SK-N-SH (cell line): ENCODE measurements around the gene ZNF101. TPM values are rescaled to one million over a fixed set of nuclear protein-coding genes. Genes with fewer than 3 reads are reported as not detected.

Source experiments
- CTCF ChIA-PET: fragments of 300-600, 350-600 bp; formaldehyde crosslinking; extraction: SDS; loops from one replicate; lab custom pipeline; 2021; lab: Yijun Ruan, JAX
- POLR2A ChIA-PET: fragments of 350-600 bp; sonication (Branson Sonifier 250); formaldehyde crosslinking; extraction: SDS; loops from one replicate; lab custom pipeline; 2020; ENCODE audit warnings: antibody characterized with exemption, inconsistent platforms; lab: Yijun Ruan, JAX
- DNase-seq: peaks from one replicate; pipeline ENCODE4 v3.0.0; 2012
- H2AFZ ChIP-seq: fragments of 200-600 bp; sonication (generic); 2 replicates; pipeline ENCODE4 v1.8.1; 2016; ENCODE audit warnings: antibody characterized with exemption, mild to moderate bottlenecking, low read depth
- H3F3A ChIP-seq: fragments of 200-600 bp; sonication (generic); replicated peaks from 2 replicates; pipeline ENCODE3; 2016; ENCODE audit warnings: antibody characterized with exemption, mild to moderate bottlenecking; ENCODE audit not compliant: insufficient read depth
- H3K27ac ChIP-seq, 2 experiments: fragments of 200-500 bp in 1 of 2; fragments of 200-600 bp in 1 of 2; sonication (Bioruptor generic) in 1 of 2; sonication (generic), shearing (Covaris generic) in 1 of 2; 2 replicates each; pipeline versions ENCODE4 v1.5.1 to v1.6.1; 2014 to 2016; ENCODE audit warnings: low read depth in 2 of 2, inconsistent platforms in 1 of 2, low read length in 1 of 2, mild to moderate bottlenecking in 1 of 2, mixed read lengths in 1 of 2
- H3K27me3 ChIP-seq: fragments of 200-600 bp; sonication (generic), shearing (Covaris generic); 2 replicates; pipeline ENCODE4 v1.6.1; 2016; ENCODE audit warnings: mixed run types; ENCODE audit not compliant: insufficient read depth
- H3K36me3 ChIP-seq, 2 experiments: fragments of 200-500 bp in 1 of 2; fragments of 200-600 bp in 1 of 2; sonication (Bioruptor generic) in 1 of 2; sonication (generic) in 1 of 2; replicated peaks in 1 of 2; 2 replicates each; pipeline versions ENCODE3 to v1.5.1; 2014 to 2016; ENCODE audit warnings: low read length in 1 of 2, mild to moderate bottlenecking in 1 of 2; ENCODE audit not compliant: insufficient read depth in 2 of 2, control insufficient read depth in 1 of 2
- H3K4me1 ChIP-seq, 2 experiments: fragments of 200-500 bp in 1 of 2; fragments of 200-600 bp in 1 of 2; sonication (Bioruptor generic) in 1 of 2; sonication (generic), shearing (Covaris generic) in 1 of 2; 2 replicates each; pipeline versions ENCODE4 v1.5.1 to v1.6.1; 2014 to 2016; ENCODE audit warnings: low read depth in 1 of 2, low read length in 1 of 2, mixed run types in 1 of 2; ENCODE audit not compliant: insufficient read depth in 2 of 2, control insufficient read depth in 1 of 2
- H3K4me2 ChIP-seq: fragments of 200-600 bp; sonication (generic), shearing (Covaris generic); 2 replicates; pipeline ENCODE4 v1.6.1; 2017; ENCODE audit warnings: mixed run types
- H3K4me3 ChIP-seq, 2 experiments: fragments of 200-500 bp in 1 of 2; fragments of 200-600 bp in 1 of 2; sonication (Bioruptor generic) in 1 of 2; sonication (generic), shearing (Covaris generic) in 1 of 2; 2 replicates each; pipeline versions ENCODE4 v1.5.1 to v1.8.1; 2014 to 2016; ENCODE audit warnings: low read depth in 2 of 2, inconsistent platforms in 1 of 2, low read length in 1 of 2, mild to moderate bottlenecking in 1 of 2, mixed read lengths in 1 of 2, moderate library complexity in 1 of 2
- H3K79me2 ChIP-seq: fragments of 200-600 bp; sonication (generic); 2 replicates; pipeline ENCODE4 v1.8.1; 2017; ENCODE audit warnings: mild to moderate bottlenecking; ENCODE audit not compliant: insufficient read depth
- H3K9ac ChIP-seq: fragments of 200-600 bp; sonication (generic); 2 replicates; pipeline ENCODE4 v1.6.1; 2017; ENCODE audit warnings: mixed run types
- H3K9me2 ChIP-seq: fragments of 200-600 bp; sonication (generic); 2 replicates; pipeline ENCODE4 v1.6.1; 2017; ENCODE audit warnings: mixed run types
- H3K9me3 ChIP-seq: fragments of 200-600 bp; sonication (generic); 2 replicates; pipeline ENCODE4 v1.6.1; 2017; ENCODE audit warnings: mixed run types, mild to moderate bottlenecking, moderate library complexity
- H4K20me1 ChIP-seq: fragments of 200-600 bp; sonication (generic); 2 replicates; pipeline ENCODE4 v1.6.1; 2017; ENCODE audit warnings: mild to moderate bottlenecking, mixed run types; ENCODE audit not compliant: insufficient read depth
- ELF1 ChIP-seq: IDR thresholded peaks from 2 replicates; pipeline ENCODE4 v1.4.0; 2012
- EP300 ChIP-seq, 2 experiments: IDR thresholded peaks; 2 replicates each; pipeline versions ENCODE4 v1.4.0 to v1.6.1; 2012; ENCODE audit warnings: borderline replicate concordance in 1 of 2, low read depth in 1 of 2, low read length in 1 of 2
- FOSL2 ChIP-seq: IDR thresholded peaks from 2 replicates; pipeline ENCODE4 v1.4.0; 2012; ENCODE audit warnings: low read depth, mild to moderate bottlenecking, moderate library complexity, borderline replicate concordance
- FOXJ3 ChIP-seq: sonication (generic); formaldehyde crosslinking; IDR thresholded peaks from 2 replicates; pipeline ENCODE4 v1.5.1; 2020; ENCODE audit warnings: mild to moderate bottlenecking, missing genetic modification reagents
- FOXM1 ChIP-seq: IDR thresholded peaks from 2 replicates; pipeline ENCODE4 v1.4.0; 2012; ENCODE audit warnings: low read depth, mild to moderate bottlenecking
- NRF1 ChIP-seq: IDR thresholded peaks from 2 replicates; pipeline ENCODE4 v1.6.1; 2012; ENCODE audit warnings: low read depth, mild to moderate bottlenecking, low read length
- PBX3 ChIP-seq: IDR thresholded peaks from 2 replicates; pipeline ENCODE4; 2012
- RAD21 ChIP-seq: IDR thresholded peaks from 2 replicates; pipeline ENCODE4 v1.6.1; 2012; ENCODE audit warnings: mild to moderate bottlenecking, low read length
- RCOR1 ChIP-seq: fragments of 150-350 bp; IDR thresholded peaks from 2 replicates; pipeline ENCODE4 v1.6.1; 2017; ENCODE audit warnings: antibody characterized with exemption, low read length
- RFX5 ChIP-seq: IDR thresholded peaks from 2 replicates; pipeline ENCODE4 v1.6.1; 2012; ENCODE audit warnings: mild to moderate bottlenecking, improper control_type of control experiment, low read length
- RXRA ChIP-seq: IDR thresholded peaks from 2 replicates; pipeline ENCODE4 v1.4.0; 2012; ENCODE audit warnings: low read depth, mild to moderate bottlenecking, borderline replicate concordance
- SIN3A ChIP-seq: IDR thresholded peaks from 2 replicates; pipeline ENCODE4 v1.6.1; 2012; ENCODE audit warnings: low read depth, mild to moderate bottlenecking, low read length, moderate library complexity, borderline replicate concordance
- SMC3 ChIP-seq: IDR thresholded peaks from 2 replicates; pipeline ENCODE4 v1.6.1; 2012; ENCODE audit warnings: low read depth, low read length, improper control_type of control experiment
- TAF1 ChIP-seq: IDR thresholded peaks from 2 replicates; pipeline ENCODE4 v1.6.1; 2012; ENCODE audit warnings: low read depth, mild to moderate bottlenecking, low read length, moderate library complexity, borderline replicate concordance
- TEAD4 ChIP-seq: IDR thresholded peaks from 2 replicates; pipeline ENCODE4 v1.4.0; 2012; ENCODE audit warnings: mild to moderate bottlenecking, borderline replicate concordance; ENCODE audit not compliant: insufficient read depth
- USF2 ChIP-seq: fragments of 150-350 bp; IDR thresholded peaks from 2 replicates; pipeline ENCODE4 v1.6.1; 2017; ENCODE audit warnings: antibody characterized with exemption, low read length, low read depth, borderline replicate concordance
- YY1 ChIP-seq: IDR thresholded peaks from 2 replicates; pipeline ENCODE4 v1.4.0; 2012; ENCODE audit warnings: low read depth, mild to moderate bottlenecking
- WGBS: methylation state at CpG from one replicate; pipeline ENCODE4 v1.1.6; 2017; ENCODE audit warnings: low lambda C conversion rate; 5-methylcytosine and 5-hydroxymethylcytosine counted together
- polyA plus RNA-seq, 3 experiments: library from polyadenylated mRNA; depleted of rRNA; stranded (reverse); fragments of >200 nt; gene quantifications; 2 replicates each; pipeline ENCODE4 v1.2.3, GENCODE V29; 2012
- TF ChIP-seq, protein P1 (sequence below): fragments of 200-600 bp; sonication (generic); IDR thresholded peaks from 2 replicates; pipeline ENCODE4 v1.6.1; 2017; ENCODE audit warnings: antibody characterized with exemption, mild to moderate bottlenecking, moderate library complexity
- TF ChIP-seq, protein P2 (sequence below): IDR thresholded peaks from 2 replicates; pipeline ENCODE4 v1.6.1; 2012; ENCODE audit warnings: mild to moderate bottlenecking, low read depth, low read length, moderate library complexity
- TF ChIP-seq, protein P3 (sequence below): fragments of 150-350 bp; IDR thresholded peaks from 2 replicates; pipeline ENCODE4 v1.6.1; 2016; ENCODE audit warnings: mild to moderate bottlenecking, low read depth, low read length

The ZNF101 gene
- polyA plus RNA-seq, 1 of the 3 experiments (the other 2 are of a cell fraction) = 2.4 TPM

- H3K36me3 ChIP-seq = peaks cover 3 to 33% of the 10 kb centered on the region in 2 experiments
- H3K9me3 ChIP-seq = no peaks in the 10 kb centered on the region
- WGBS = 24% methylated on average over 5 of the region's 5 CpGs
- no peaks in the 10 kb centered on the region for H3K79me2 ChIP-seq
- no peaks in the 10 kb centered on the region for H3K9me2 ChIP-seq
- H3K9ac ChIP-seq = no peak overlapping the region
- peak overlapping the region; percentile 71 to 98 for H3K4me3 ChIP-seq
- H3K4me2 ChIP-seq = peak overlapping the region; percentile 98
- no peak overlapping the region for H2AFZ ChIP-seq
- DNase-seq = no peak
- peaks cover 0 to 8% of the 10 kb centered on the region in 2 experiments; a peak in 1 of 4 replicates for H3K4me1 ChIP-seq
- TF ChIP-seq FOXJ3 (CRISPR knock-in tag) = no peak
- TF ChIP-seq, protein P1, sequence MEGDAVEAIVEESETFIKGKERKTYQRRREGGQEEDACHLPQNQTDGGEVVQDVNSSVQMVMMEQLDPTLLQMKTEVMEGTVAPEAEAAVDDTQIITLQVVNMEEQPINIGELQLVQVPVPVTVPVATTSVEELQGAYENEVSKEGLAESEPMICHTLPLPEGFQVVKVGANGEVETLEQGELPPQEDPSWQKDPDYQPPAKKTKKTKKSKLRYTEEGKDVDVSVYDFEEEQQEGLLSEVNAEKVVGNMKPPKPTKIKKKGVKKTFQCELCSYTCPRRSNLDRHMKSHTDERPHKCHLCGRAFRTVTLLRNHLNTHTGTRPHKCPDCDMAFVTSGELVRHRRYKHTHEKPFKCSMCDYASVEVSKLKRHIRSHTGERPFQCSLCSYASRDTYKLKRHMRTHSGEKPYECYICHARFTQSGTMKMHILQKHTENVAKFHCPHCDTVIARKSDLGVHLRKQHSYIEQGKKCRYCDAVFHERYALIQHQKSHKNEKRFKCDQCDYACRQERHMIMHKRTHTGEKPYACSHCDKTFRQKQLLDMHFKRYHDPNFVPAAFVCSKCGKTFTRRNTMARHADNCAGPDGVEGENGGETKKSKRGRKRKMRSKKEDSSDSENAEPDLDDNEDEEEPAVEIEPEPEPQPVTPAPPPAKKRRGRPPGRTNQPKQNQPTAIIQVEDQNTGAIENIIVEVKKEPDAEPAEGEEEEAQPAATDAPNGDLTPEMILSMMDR = no peak
- TF ChIP-seq SIN3A = no peak
- TF ChIP-seq USF2 = no peak
- no peak for TF ChIP-seq FOXM1
- TF ChIP-seq, protein P2, sequence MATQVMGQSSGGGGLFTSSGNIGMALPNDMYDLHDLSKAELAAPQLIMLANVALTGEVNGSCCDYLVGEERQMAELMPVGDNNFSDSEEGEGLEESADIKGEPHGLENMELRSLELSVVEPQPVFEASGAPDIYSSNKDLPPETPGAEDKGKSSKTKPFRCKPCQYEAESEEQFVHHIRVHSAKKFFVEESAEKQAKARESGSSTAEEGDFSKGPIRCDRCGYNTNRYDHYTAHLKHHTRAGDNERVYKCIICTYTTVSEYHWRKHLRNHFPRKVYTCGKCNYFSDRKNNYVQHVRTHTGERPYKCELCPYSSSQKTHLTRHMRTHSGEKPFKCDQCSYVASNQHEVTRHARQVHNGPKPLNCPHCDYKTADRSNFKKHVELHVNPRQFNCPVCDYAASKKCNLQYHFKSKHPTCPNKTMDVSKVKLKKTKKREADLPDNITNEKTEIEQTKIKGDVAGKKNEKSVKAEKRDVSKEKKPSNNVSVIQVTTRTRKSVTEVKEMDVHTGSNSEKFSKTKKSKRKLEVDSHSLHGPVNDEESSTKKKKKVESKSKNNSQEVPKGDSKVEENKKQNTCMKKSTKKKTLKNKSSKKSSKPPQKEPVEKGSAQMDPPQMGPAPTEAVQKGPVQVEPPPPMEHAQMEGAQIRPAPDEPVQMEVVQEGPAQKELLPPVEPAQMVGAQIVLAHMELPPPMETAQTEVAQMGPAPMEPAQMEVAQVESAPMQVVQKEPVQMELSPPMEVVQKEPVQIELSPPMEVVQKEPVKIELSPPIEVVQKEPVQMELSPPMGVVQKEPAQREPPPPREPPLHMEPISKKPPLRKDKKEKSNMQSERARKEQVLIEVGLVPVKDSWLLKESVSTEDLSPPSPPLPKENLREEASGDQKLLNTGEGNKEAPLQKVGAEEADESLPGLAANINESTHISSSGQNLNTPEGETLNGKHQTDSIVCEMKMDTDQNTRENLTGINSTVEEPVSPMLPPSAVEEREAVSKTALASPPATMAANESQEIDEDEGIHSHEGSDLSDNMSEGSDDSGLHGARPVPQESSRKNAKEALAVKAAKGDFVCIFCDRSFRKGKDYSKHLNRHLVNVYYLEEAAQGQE = no peak
- TF ChIP-seq RXRA = no peak
- TF ChIP-seq NRF1 = no peak
- no peak for TF ChIP-seq PBX3
- no peak for TF ChIP-seq FOSL2
- no peak for TF ChIP-seq SMC3
- TF ChIP-seq, protein P3, sequence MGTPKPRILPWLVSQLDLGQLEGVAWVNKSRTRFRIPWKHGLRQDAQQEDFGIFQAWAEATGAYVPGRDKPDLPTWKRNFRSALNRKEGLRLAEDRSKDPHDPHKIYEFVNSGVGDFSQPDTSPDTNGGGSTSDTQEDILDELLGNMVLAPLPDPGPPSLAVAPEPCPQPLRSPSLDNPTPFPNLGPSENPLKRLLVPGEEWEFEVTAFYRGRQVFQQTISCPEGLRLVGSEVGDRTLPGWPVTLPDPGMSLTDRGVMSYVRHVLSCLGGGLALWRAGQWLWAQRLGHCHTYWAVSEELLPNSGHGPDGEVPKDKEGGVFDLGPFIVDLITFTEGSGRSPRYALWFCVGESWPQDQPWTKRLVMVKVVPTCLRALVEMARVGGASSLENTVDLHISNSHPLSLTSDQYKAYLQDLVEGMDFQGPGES = no peak
- TF ChIP-seq TEAD4 = no peak
- TF ChIP-seq RFX5 = no peak
- TF ChIP-seq ELF1 = no peak
- TF ChIP-seq YY1 = no peak
- no peak for TF ChIP-seq RCOR1
- TF ChIP-seq EP300 (IDR thresholded peaks at IDR 0.05; ENCODE audit: borderline replicate concordance in 1 of 2, low read depth in 1 of 2, low read length in 1 of 2) = no peak
- no peak for TF ChIP-seq TAF1
- no peak for TF ChIP-seq RAD21
- CTCF ChIA-PET = interaction anchor here (0.6 to 13.3 kb wide), 33 partner anchors 9 to 332 kb away, joined by 3 to 175 read pairs (median 5); partner anchors contain the start of genes ATP13A1, CILP2, LPAR2 and NDUFA13
- peaks cover 3% of the 10 kb centered on the region for H3F3A ChIP-seq
- no peaks in the 10 kb centered on the region for H3K27me3 ChIP-seq
- POLR2A ChIA-PET = interaction anchor here (1.3 kb wide), 2 partner anchors 111 to 115 kb away, joined by 3 to 6 read pairs; no protein-coding TSS in a partner anchor
- H3K27ac ChIP-seq = peak overlapping the region in 1 of 2 experiments; percentile 75; a peak in 1 of 4 replicates
- H4K20me1 ChIP-seq = no peaks in the 10 kb centered on the region
Measured at GRCh38 chr19:19644054-19644388, 24.6 kb upstream of the ZNF101 start.
